ENCODE results near the gene SRGAP1. TPM values are rescaled to one million over a fixed set of nuclear protein-coding genes. Genes with fewer than 3 reads are reported as not detected.

SRGAP1 gene
- polyA plus RNA-seq, 1 donor (not counting 4 experiments of a cell fraction or from before 2014, with no cell fraction given) = 4.5 TPM

GRCh38 chr12:63811334-63811733 is 33.2 kb upstream of the SRGAP1 start:
- DNase-seq (ENCODE audit: low read depth, low spot score) = no peak
- H3K9ac ChIP-seq (ENCODE audit: control insufficient read depth, extremely low read depth, insufficient read depth, low read length) = no peak overlapping the region
- H3K9me1 ChIP-seq (ENCODE audit: control insufficient read depth, extremely low read depth, insufficient read depth, low read length) = no peaks in the 10 kb centered on the region
- H3K36me3 ChIP-seq (ENCODE audit: control insufficient read depth in 2 of 2, extremely low read depth in 1 of 2, insufficient read depth in 2 of 2, low read length in 2 of 2) = peaks cover 0 to 2% of the 10 kb centered on the region in 2 experiments
- no peaks in the 10 kb centered on the region for H4K20me1 ChIP-seq (ENCODE audit: control insufficient read depth, extremely low read depth, insufficient read depth, low read length)
- H3K9me3 ChIP-seq (ENCODE audit: control insufficient read depth, low read depth, low read length) = no peaks in the 10 kb centered on the region
- no peaks in the 10 kb centered on the region for H3K79me2 ChIP-seq (ENCODE audit: control insufficient read depth, insufficient read depth, low read length)
- no peak overlapping the region for H2AFZ ChIP-seq (ENCODE audit: control insufficient read depth, low read length)
- no peak overlapping the region for H3K4me2 ChIP-seq (ENCODE audit: control insufficient read depth, extremely low read depth, insufficient read depth, low read depth, low read length)
- no peaks in the 10 kb centered on the region for H3K4me1 ChIP-seq (ENCODE audit: control insufficient read depth, extremely low read depth, insufficient read depth, low read length)
- no peak for FAIRE-seq
- dilution Hi-C loops (cut with MboI; ENCODE audit: extremely low pct_ligation_motif_present, low sequenced_read_pairs) = no loop called here
- no peaks in the 10 kb centered on the region for H3K27me3 ChIP-seq (ENCODE audit: control insufficient read depth, extremely low read depth, insufficient read depth, low read length)
- TF ChIP-seq CTCF (optimal IDR thresholded peaks at IDR 0.05 in 1 of 3, IDR thresholded peaks at IDR 0.05 in 1 of 3, conservative IDR thresholded peaks at IDR 0.05 in 1 of 3; ENCODE audit: extremely low read depth in 1 of 3, insufficient read depth in 2 of 3, low read length in 3 of 3) = no peak
- no peak overlapping the region for H3K4me3 ChIP-seq (ENCODE audit: control insufficient read depth in 2 of 3, extremely low read depth in 1 of 3, insufficient read depth in 2 of 3, low read depth in 1 of 3, low read length in 3 of 3)
- no peak overlapping the region for H3K27ac ChIP-seq (ENCODE audit: control insufficient read depth, insufficient read depth, low read length)

GRCh38 chr12:63811755-63812154 is 32.7 kb upstream of the SRGAP1 start:
- dilution Hi-C loops (cut with MboI; ENCODE audit: extremely low pct_ligation_motif_present, low sequenced_read_pairs) = no loop called here
- Histone ChIP-seq H3K79me2 (ENCODE audit: control insufficient read depth, insufficient read depth, low read length) (no peaks in the 10 kb centered on the region), H3K9me3 (ENCODE audit: control insufficient read depth, low read depth, low read length) (no peaks in the 10 kb centered on the region), H3K36me3 (ENCODE audit: control insufficient read depth in 2 of 2, extremely low read depth in 1 of 2, insufficient read depth in 2 of 2, low read length in 2 of 2) (peaks cover 0 to 2% of the 10 kb centered on the region in 2 experiments), H3K9ac (ENCODE audit: control insufficient read depth, extremely low read depth, insufficient read depth, low read length) (no peak overlapping the region), H3K4me1 (ENCODE audit: control insufficient read depth, extremely low read depth, insufficient read depth, low read length) (no peaks in the 10 kb centered on the region), H3K9me1 (ENCODE audit: control insufficient read depth, extremely low read depth, insufficient read depth, low read length) (no peaks in the 10 kb centered on the region), H2AFZ (ENCODE audit: control insufficient read depth, low read length) (no peak overlapping the region), H3K4me3 (ENCODE audit: control insufficient read depth in 2 of 3, extremely low read depth in 1 of 3, insufficient read depth in 2 of 3, low read depth in 1 of 3, low read length in 3 of 3) (no peak overlapping the region), H3K4me2 (ENCODE audit: control insufficient read depth, extremely low read depth, insufficient read depth, low read depth, low read length) (no peak overlapping the region), H4K20me1 (ENCODE audit: control insufficient read depth, extremely low read depth, insufficient read depth, low read length) (no peaks in the 10 kb centered on the region), H3K27ac (ENCODE audit: control insufficient read depth, insufficient read depth, low read length) (no peak overlapping the region), H3K27me3 (ENCODE audit: control insufficient read depth, extremely low read depth, insufficient read depth, low read length) (no peaks in the 10 kb centered on the region)
- no peak for FAIRE-seq
- DNase-seq (ENCODE audit: low read depth, low spot score) = no peak
- no peak for TF ChIP-seq CTCF (optimal IDR thresholded peaks at IDR 0.05 in 1 of 3, IDR thresholded peaks at IDR 0.05 in 1 of 3, conservative IDR thresholded peaks at IDR 0.05 in 1 of 3; ENCODE audit: extremely low read depth in 1 of 3, insufficient read depth in 2 of 3, low read length in 3 of 3)
- no peak for TF ChIP-seq EZH2 (IDR thresholded peaks at IDR 0.05; ENCODE audit: low read length)
